C4-2B (cell line): ENCODE measurements around the gene HELB.

Experiments used
- ZFX ChIP-seq: fragments of 450-650 bp; IDR thresholded peaks from 2 replicates; pipeline ENCODE4 v1.6.1; 2017
- TF ChIP-seq, protein P1 (sequence below): fragments of 450-650 bp; conservative IDR thresholded peaks from 2 replicates; pipeline ENCODE4 v1.5.1; 2017; ENCODE audit warnings: mild to moderate bottlenecking

DNA sequence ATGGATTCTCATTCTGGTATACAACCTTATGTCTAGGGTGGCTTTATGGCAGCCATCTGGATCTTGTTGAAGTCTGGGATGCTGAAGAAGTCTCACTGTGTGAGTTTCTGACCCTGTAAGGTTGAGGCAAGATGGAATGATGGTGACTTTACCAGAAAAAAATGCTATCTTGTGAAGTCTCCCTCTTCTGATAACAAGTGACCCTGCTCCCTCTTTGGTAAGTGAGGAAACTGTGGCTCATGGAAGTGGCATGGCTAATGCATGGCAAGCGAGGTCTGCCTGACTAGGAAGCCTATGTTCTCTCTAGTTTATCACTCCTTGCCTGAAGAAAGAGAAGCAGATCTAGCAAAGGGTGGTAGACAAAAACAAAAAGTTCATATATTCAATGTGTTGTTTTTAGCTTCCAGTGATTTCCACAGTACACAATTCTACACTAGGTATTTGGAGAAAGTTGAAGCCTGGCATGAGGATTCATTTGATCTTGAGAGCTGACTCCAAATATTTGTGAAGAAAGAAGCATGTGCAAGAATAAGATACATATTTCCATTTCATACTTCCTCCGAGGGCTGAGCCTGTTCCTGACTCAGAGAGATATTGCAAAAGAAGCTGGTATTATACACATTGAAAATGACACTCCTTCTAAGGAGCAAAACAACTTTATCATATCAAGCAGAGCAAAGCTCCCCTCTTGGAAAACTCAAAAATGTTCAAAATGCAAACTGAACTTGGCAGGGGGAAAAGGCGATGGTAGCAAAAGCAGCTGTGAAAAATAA, 63.6 kb downstream of the HELB start:
- TF ChIP-seq, protein P1, sequence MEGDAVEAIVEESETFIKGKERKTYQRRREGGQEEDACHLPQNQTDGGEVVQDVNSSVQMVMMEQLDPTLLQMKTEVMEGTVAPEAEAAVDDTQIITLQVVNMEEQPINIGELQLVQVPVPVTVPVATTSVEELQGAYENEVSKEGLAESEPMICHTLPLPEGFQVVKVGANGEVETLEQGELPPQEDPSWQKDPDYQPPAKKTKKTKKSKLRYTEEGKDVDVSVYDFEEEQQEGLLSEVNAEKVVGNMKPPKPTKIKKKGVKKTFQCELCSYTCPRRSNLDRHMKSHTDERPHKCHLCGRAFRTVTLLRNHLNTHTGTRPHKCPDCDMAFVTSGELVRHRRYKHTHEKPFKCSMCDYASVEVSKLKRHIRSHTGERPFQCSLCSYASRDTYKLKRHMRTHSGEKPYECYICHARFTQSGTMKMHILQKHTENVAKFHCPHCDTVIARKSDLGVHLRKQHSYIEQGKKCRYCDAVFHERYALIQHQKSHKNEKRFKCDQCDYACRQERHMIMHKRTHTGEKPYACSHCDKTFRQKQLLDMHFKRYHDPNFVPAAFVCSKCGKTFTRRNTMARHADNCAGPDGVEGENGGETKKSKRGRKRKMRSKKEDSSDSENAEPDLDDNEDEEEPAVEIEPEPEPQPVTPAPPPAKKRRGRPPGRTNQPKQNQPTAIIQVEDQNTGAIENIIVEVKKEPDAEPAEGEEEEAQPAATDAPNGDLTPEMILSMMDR = no peak
- TF ChIP-seq ZFX = no peak
